CD14-positive monocyte (primary cell): ENCODE data around the gene KRTAP12-4. TPM values are rescaled to one million over a fixed set of nuclear protein-coding genes. Genes with fewer than 3 reads are reported as not detected.

Experiments
- DNase-seq, 3 donors: peaks; one replicate each; pipeline ENCODE4 v3.0.0-alpha.2; 2011 to 2022
- H2AFZ ChIP-seq: 2 replicates; pipeline ENCODE4 v1.6.0; 2012; ENCODE audit warnings: mild to moderate bottlenecking, low read depth, low read length, inconsistent platforms; ENCODE audit not compliant: insufficient read depth, poor library complexity, severe bottlenecking
- H3K27ac ChIP-seq, 2 donors: 1 replicate in 1 of 2; 2 replicates in 1 of 2; pipeline ENCODE4 v1.5.1; 2012 to 2013; ENCODE audit warnings: low read length in 2 of 2, control low read depth in 1 of 2, inconsistent platforms in 1 of 2, low read depth in 1 of 2, mild to moderate bottlenecking in 1 of 2
- H3K27me3 ChIP-seq, 2 donors: one replicate each; pipeline versions ENCODE4 v1.6.0 to v1.6.1; 2011 to 2013; ENCODE audit warnings: low read length in 2 of 2; ENCODE audit not compliant: control insufficient read depth in 2 of 2, insufficient read depth in 2 of 2
- H3K36me3 ChIP-seq, 2 donors: replicated peaks in 1 of 2; 1 replicate in 1 of 2; 2 replicates in 1 of 2; pipeline versions ENCODE4 v1.5.1 to v1.6.1; 2012 to 2013; ENCODE audit warnings: low read length in 2 of 2, control low read depth in 1 of 2, inconsistent platforms in 1 of 2, mild to moderate bottlenecking in 1 of 2; ENCODE audit not compliant: insufficient read depth in 2 of 2, control insufficient read depth in 1 of 2
- H3K4me1 ChIP-seq, 2 donors: 1 replicate in 1 of 2; 2 replicates in 1 of 2; pipeline versions ENCODE4 v1.5.1 to v1.6.1; 2012 to 2013; ENCODE audit warnings: low read length in 2 of 2, control low read depth in 1 of 2, inconsistent platforms in 1 of 2, mild to moderate bottlenecking in 1 of 2, moderate library complexity in 1 of 2; ENCODE audit not compliant: insufficient read depth in 2 of 2, control insufficient read depth in 1 of 2
- H3K4me2 ChIP-seq: replicated peaks from 2 replicates; pipeline ENCODE3; 2012; ENCODE audit warnings: low read length, moderate library complexity, mild to moderate bottlenecking; ENCODE audit not compliant: poor library complexity, severe bottlenecking; ENCODE audit errors: extremely low read depth
- H3K4me3 ChIP-seq, 3 experiments: fragments of 200-600 bp in 1 of 3; sonication (generic) in 1 of 3; replicated peaks in 1 of 3; 1 replicate in 2 of 3; 2 replicates in 1 of 3; pipeline ENCODE4 v1.5.1; 2011 to 2013; ENCODE audit warnings: low read length in 3 of 3, mild to moderate bottlenecking in 3 of 3, control low read depth in 2 of 3, low read depth in 2 of 3, inconsistent platforms in 1 of 3, moderate library complexity in 1 of 3
- H3K79me2 ChIP-seq: 2 replicates; pipeline ENCODE4 v1.6.0; 2012; ENCODE audit warnings: mild to moderate bottlenecking, control low read depth, inconsistent platforms, low read length, moderate library complexity; ENCODE audit not compliant: insufficient read depth
- H3K9ac ChIP-seq: 2 replicates; pipeline ENCODE4 v1.6.0; 2017; ENCODE audit warnings: low read length, mild to moderate bottlenecking; ENCODE audit not compliant: insufficient read depth, poor library complexity, severe bottlenecking
- H3K9me3 ChIP-seq, 2 donors: replicated peaks in 1 of 2; 1 replicate in 1 of 2; 2 replicates in 1 of 2; pipeline versions ENCODE4 v1.5.1 to v1.6.1; 2012 to 2013; ENCODE audit warnings: low read length in 2 of 2, control low read depth in 1 of 2; ENCODE audit not compliant: control insufficient read depth in 1 of 2, insufficient read depth in 1 of 2
- H4K20me1 ChIP-seq: 2 replicates; pipeline ENCODE4 v1.6.0; 2012; ENCODE audit warnings: mild to moderate bottlenecking, low read length, control low read depth, moderate library complexity; ENCODE audit not compliant: insufficient read depth
- H3K27ac Mint-ChIP-seq, 7 donors: one replicate each; pipeline ENCODE4 v1.8.0; 2020; ENCODE audit warnings: mild to moderate bottlenecking in 7 of 7, mixed read lengths in 7 of 7, moderate library complexity in 6 of 7, inconsistent platforms in 2 of 7
- H3K27me3 Mint-ChIP-seq, 3 donors: one replicate each; pipeline ENCODE4 v1.8.0; 2021 to 2022; ENCODE audit warnings: low read depth in 3 of 3, mild to moderate bottlenecking in 3 of 3, mixed read lengths in 3 of 3, moderate library complexity in 3 of 3, inconsistent platforms in 1 of 3
- H3K36me3 Mint-ChIP-seq, 2 donors: one replicate each; pipeline ENCODE4 v1.8.0; 2020; ENCODE audit warnings: mixed read lengths in 2 of 2, inconsistent platforms in 1 of 2, mild to moderate bottlenecking in 1 of 2
- H3K4me1 Mint-ChIP-seq: one replicate; pipeline ENCODE4 v1.8.0; 2020; ENCODE audit warnings: mild to moderate bottlenecking, mixed read lengths
- H3K4me3 Mint-ChIP-seq, 2 donors: one replicate each; pipeline ENCODE4 v1.8.0; 2020; ENCODE audit warnings: mild to moderate bottlenecking in 2 of 2, mixed read lengths in 2 of 2, moderate library complexity in 1 of 2
- H3K9me3 Mint-ChIP-seq, 7 donors: one replicate each; pipeline ENCODE4 v1.8.0; 2020 to 2022; ENCODE audit warnings: mixed read lengths in 7 of 7, mild to moderate bottlenecking in 6 of 7, moderate library complexity in 6 of 7, inconsistent platforms in 2 of 7
- WGBS: methylation state at CpG from one replicate; pipeline ENCODE4 v1.1.5; 2013; ENCODE audit warnings: missing lambda C conversion rate; ENCODE audit not compliant: insufficient coverage; 5-methylcytosine and 5-hydroxymethylcytosine counted together
- intact Hi-C, 2 donors: fragments of 100-400 bp; cut with micrococcal nuclease; formaldehyde crosslinking; loops; one replicate each; pipeline versions ENCODE4 v1.15.0 to v1.15.1; 2023
- polyA plus RNA-seq, 3 donors: library from polyadenylated mRNA; depleted of rRNA in 1 of 3; unstranded in 2 of 3; stranded (reverse) in 1 of 3; fragments of 300-500 nt in 2 of 3; fragments of >200 nt in 1 of 3; fragmentation: Illumina TruSeq in 2 of 3; gene quantifications; 1 replicate in 2 of 3; 2 replicates in 1 of 3; pipeline ENCODE4 v1.2.3, GENCODE V29; 2012 to 2021
- TF ChIP-seq, protein P1 (sequence below): fragments of 200-600 bp; IDR thresholded peaks from one replicate; pipeline ENCODE4 v1.8.0; 2022; ENCODE audit warnings: antibody characterized with exemption, mild to moderate bottlenecking

KRTAP12-4 gene
- polyA plus RNA-seq, 3 donors = not detected

DNA sequence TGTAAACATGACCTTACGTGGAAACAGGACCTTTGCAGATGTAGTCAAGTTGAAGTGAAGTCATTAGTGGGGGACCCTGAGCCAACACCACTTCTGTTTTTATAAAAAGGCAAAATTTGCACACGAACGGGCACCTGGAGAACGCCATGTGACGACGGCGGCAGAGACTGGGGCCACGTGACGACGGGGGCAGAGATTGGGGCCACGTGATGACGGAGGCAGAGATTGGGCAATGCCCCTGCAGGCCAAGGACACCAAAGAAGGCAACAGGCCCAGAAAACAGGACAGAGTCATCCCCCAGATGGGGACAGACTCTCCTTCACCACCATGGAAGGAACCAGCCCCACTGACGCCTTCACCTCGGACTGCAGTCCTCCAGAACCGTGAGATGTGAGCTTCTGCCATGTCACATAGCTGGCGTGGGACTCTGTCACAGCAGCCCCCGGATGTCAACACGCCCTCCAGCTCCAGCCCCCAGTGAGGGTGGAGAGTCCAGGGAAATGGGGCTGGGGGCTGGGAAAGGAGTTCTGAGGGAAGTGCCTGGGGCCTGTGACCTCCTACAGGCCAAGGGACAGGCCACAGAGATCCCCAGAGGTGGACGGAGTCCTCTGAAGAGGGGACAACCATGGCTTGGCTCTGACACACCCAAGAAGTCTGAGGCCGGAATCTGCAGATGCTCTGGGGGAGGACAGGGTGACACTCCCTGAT lies 4.0 kb downstream of the KRTAP12-4 start:
- Histone ChIP-seq H2AFZ (no peak overlapping the region), H3K79me2 (no peaks in the 10 kb centered on the region), H3K9me3 (peaks cover 1 to 18% of the 10 kb centered on the region in 2 donors), H3K4me2 (no peak overlapping the region), H3K36me3 (no peaks in the 10 kb centered on the region), H3K27ac (no peak overlapping the region), H3K4me3 (no peak overlapping the region), H3K4me1 (no peaks in the 10 kb centered on the region), H4K20me1 (no peaks in the 10 kb centered on the region), H3K27me3 (no peaks in the 10 kb centered on the region), H3K9ac (no peak overlapping the region)
- TF ChIP-seq, protein P1, sequence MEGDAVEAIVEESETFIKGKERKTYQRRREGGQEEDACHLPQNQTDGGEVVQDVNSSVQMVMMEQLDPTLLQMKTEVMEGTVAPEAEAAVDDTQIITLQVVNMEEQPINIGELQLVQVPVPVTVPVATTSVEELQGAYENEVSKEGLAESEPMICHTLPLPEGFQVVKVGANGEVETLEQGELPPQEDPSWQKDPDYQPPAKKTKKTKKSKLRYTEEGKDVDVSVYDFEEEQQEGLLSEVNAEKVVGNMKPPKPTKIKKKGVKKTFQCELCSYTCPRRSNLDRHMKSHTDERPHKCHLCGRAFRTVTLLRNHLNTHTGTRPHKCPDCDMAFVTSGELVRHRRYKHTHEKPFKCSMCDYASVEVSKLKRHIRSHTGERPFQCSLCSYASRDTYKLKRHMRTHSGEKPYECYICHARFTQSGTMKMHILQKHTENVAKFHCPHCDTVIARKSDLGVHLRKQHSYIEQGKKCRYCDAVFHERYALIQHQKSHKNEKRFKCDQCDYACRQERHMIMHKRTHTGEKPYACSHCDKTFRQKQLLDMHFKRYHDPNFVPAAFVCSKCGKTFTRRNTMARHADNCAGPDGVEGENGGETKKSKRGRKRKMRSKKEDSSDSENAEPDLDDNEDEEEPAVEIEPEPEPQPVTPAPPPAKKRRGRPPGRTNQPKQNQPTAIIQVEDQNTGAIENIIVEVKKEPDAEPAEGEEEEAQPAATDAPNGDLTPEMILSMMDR = no peak
- Mint-ChIP-seq H3K4me1 (no peaks in the 10 kb centered on the region), H3K27me3 (peaks cover 2 to 14% (median 6%) of the 10 kb centered on the region in 3 donors), H3K36me3 (no peaks in the 10 kb centered on the region), H3K27ac (no peak overlapping the region), H3K4me3 (no peak overlapping the region), H3K9me3 (peaks cover 9 to 30% (median 21%) of the 10 kb centered on the region in 7 donors)
- intact Hi-C loops = no loop called here
- DNase-seq = no peak
- 85% methylated on average over 15 of the region's 20 CpGs for WGBS

- Histone ChIP-seq H3K27ac (no peak overlapping the region), H3K36me3 (no peaks in the 10 kb centered on the region), H3K9me3 (peaks cover 9 to 16% of the 10 kb centered on the region in 2 donors), H3K27me3 (no peaks in the 10 kb centered on the region), H3K4me1 (no peaks in the 10 kb centered on the region), H3K9ac (no peak overlapping the region), H3K4me3 (no peak overlapping the region), H2AFZ (no peak overlapping the region), H3K4me2 (no peak overlapping the region), H4K20me1 (no peaks in the 10 kb centered on the region), H3K79me2 (no peaks in the 10 kb centered on the region)
- Mint-ChIP-seq H3K9me3 (peaks cover 15 to 31% (median 26%) of the 10 kb centered on the region in 7 donors), H3K36me3 (no peaks in the 10 kb centered on the region), H3K27ac (no peak overlapping the region), H3K4me1 (no peaks in the 10 kb centered on the region), H3K4me3 (no peak overlapping the region), H3K27me3 (peaks cover under 1 to 14% (median 6%) of the 10 kb centered on the region in 3 donors)
- TF ChIP-seq, protein P1 = no peak
- intact Hi-C loops = no loop called here
- no peak for DNase-seq
- 89% methylated on average over 11 of the region's 18 CpGs for WGBS
Measured at GRCh38 chr21:44649521-44650100, 4.8 kb downstream of the KRTAP12-4 start.
